Ishikawa (cell line): ENCODE data around the gene RNASE7.

Experiments
- CREB1 ChIP-seq: IDR thresholded peaks from 2 replicates; pipeline ENCODE4 v1.6.1; 2012; ENCODE audit warnings: low read depth
- EP300 ChIP-seq: IDR thresholded peaks from 2 replicates; pipeline ENCODE4 v1.6.1; 2012; ENCODE audit warnings: borderline replicate concordance
- FOXM1 ChIP-seq: IDR thresholded peaks from 2 replicates; pipeline ENCODE4 v1.6.1; 2012; ENCODE audit warnings: low read depth, borderline replicate concordance
- MAX ChIP-seq: IDR thresholded peaks from 2 replicates; pipeline ENCODE4 v1.6.1; 2012
- RAD21 ChIP-seq: IDR thresholded peaks from 2 replicates; pipeline ENCODE4 v1.6.1; 2012; ENCODE audit warnings: low read depth
- TAF1 ChIP-seq: IDR thresholded peaks from 2 replicates; pipeline ENCODE4 v1.6.1; 2012; ENCODE audit warnings: low read depth, mild to moderate bottlenecking

GRCh38 chr14:21003788-21004346 lies 38.3 kb upstream of the RNASE7 start:
- TF ChIP-seq CREB1 (no peak), EP300 (no peak), FOXM1 (no peak), TAF1 (no peak), MAX (no peak), RAD21 (no peak)
